NT2/D1 (cell line): ENCODE measurements around the gene ASNSD1.

Experiments used
- DNase-seq: peaks from one replicate; pipeline ENCODE4 v3.0.0-alpha.2; 2011; ENCODE audit warnings: low read depth, low spot score
- H3K27me3 ChIP-seq: 2 replicates; pipeline ENCODE4 v1.6.0; 2011; ENCODE audit warnings: mild to moderate bottlenecking; ENCODE audit not compliant: insufficient read length, insufficient read depth
- H3K36me3 ChIP-seq: 2 replicates; pipeline ENCODE4 v1.6.1; 2011; ENCODE audit warnings: mild to moderate bottlenecking, low read length, mixed read lengths; ENCODE audit not compliant: insufficient read depth, insufficient read length
- H3K4me1 ChIP-seq: 2 replicates; pipeline ENCODE4 v1.5.1; 2011; ENCODE audit not compliant: insufficient read depth, insufficient read length
- H3K4me3 ChIP-seq: 2 replicates; pipeline ENCODE4 v1.5.1; 2011; ENCODE audit warnings: low read depth; ENCODE audit not compliant: insufficient read length
- H3K9ac ChIP-seq: 2 replicates; pipeline ENCODE4 v1.6.0; 2011; ENCODE audit warnings: low read depth; ENCODE audit not compliant: insufficient read length
- H3K9me3 ChIP-seq: 2 replicates; pipeline ENCODE4 v1.5.1; 2011; ENCODE audit warnings: mild to moderate bottlenecking, low read length; ENCODE audit not compliant: insufficient read depth
- SUZ12 ChIP-seq: IDR thresholded peaks from 2 replicates; pipeline ENCODE4 v1.6.1; 2011; ENCODE audit not compliant: insufficient read length, insufficient read depth; ENCODE audit errors: extremely low read depth
- YY1 ChIP-seq: IDR thresholded peaks from 2 replicates; pipeline ENCODE4 v1.6.1; 2011; ENCODE audit not compliant: insufficient read length, insufficient read depth
- ZNF274 ChIP-seq: IDR thresholded peaks from 2 replicates; pipeline ENCODE4 v1.6.1; 2011; ENCODE audit warnings: mild to moderate bottlenecking, low read depth, low read length

ASNSD1 gene

DNA sequence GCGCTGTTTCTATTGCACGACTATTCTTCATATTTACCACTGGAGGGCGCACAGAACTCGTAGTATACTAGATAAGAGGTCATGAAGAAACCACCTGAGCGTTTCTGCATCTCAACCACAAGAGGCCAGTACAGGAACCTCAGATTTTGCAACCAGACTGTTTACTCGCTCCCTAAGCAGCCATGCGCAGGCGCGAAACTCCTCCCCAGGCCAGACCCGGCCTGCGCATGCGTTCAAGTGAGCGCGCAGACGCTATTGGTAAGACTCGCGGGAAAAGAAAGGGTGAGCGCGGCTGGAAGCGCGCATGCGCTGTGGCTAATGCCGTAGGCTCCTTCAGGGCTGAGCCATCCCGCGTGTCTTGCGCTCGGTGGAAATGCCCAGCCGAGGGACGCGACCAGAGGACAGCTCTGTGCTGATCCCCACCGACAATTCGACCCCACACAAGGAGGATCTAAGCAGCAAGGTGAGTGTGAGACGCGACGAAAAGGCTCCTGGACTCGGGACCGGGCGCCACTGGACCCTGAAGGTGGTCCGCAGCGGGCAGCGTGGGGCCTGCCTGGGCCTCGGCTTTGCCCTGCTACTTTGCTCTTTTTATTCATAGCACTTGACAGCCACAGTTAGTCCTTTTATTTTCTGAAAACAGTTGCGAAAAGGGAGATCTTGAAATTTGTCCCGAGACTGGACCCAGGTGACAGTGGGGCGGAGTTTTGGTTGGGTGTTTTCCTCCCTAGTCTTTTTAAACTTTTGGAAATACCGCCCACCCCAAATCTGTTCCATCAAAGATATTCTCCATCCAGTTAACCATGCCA is at the start of gene ASNSD1:
ASNSD1 (plus strand) TSS at position 312 of the 809 bp plus-strand sequence. CDS start 4,674 bp downstream, outside the sequence.
- Histone ChIP-seq H3K4me1 (peaks cover 4% of the 10 kb centered on the region), H3K4me3 (peak within 1 kb of the TSS; percentile 98), H3K27me3 (no peaks in the 10 kb centered on the region), H3K9me3 (no peaks in the 10 kb centered on the region), H3K36me3 (peaks cover 32% of the 10 kb centered on the region), H3K9ac (peak within 1 kb of the TSS; percentile 94)
- TF ChIP-seq YY1 (no peak), SUZ12 (no peak), ZNF274 (no peak)
- DNase-seq = peak; percentile 99

DNA sequence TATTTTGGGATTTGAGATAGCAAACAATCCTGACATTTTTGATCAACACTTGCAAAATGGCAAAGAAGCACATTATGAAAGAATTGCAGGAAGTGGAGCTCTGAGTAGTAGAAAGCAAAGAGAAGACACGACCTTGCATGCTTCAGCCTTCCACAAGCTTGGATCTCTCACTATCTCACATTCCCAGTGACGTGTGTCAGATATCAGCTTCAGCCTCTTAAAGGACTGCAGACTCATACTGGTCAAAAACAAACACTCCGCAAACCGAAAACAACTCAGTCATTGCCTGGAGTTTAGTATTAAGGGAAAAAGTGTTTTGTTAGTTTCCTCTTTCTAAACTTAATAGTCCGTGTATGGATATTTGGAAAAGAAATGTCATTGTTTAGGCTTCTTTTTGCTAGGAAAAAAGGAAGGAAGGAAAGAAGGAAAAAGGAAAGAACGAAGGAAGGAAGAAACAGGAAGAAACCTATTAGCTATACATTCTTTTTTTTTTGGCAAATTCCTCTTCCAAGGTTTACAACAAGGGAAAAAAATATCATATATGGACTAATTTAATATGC is 48.1 kb upstream of the ASNSD1 start:
- DNase-seq = no peak
- Histone ChIP-seq H3K9me3 (no peaks in the 10 kb centered on the region), H3K4me1 (no peaks in the 10 kb centered on the region), H3K36me3 (no peaks in the 10 kb centered on the region), H3K9ac (no peak overlapping the region), H3K4me3 (no peak overlapping the region), H3K27me3 (no peaks in the 10 kb centered on the region)
- no peak for TF ChIP-seq SUZ12
- no peak for TF ChIP-seq YY1
- no peak for TF ChIP-seq ZNF274

DNA sequence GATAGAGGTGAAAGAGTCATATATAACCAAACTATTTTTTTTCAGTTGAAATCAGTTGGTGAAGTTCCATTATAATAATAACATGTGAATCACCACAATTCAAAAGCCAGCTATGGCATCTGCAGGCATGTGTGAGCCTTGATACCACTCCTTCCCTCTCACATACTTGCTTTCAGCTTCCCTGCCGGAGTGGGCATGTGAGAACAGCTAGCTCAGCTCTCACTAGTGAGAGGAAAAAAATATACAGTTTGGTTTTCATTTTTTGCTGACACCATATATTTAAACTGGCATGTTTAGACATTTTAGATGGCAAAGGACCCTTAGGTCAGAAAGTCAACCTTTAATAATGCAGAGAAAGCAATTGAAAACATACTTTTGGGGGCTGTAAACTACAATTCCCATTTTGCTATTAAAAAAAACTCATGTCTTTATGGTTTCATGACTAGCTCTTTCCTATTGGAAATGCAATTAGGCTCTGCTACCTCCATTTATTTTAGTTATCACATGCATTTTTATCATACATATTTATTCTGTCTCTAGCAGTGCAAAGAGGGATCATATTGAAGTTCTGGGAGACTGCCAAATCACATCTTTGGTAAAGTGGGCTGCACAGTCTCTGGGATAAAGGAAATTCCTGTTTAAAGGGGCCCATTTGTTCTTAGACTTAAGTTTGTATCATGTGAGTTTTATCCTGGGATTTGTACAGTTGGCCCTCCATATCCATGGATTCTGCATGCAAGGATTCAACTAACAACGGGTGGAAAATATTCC is 47.4 kb upstream of the ASNSD1 start:
- H3K4me3 ChIP-seq = no peak overlapping the region
- DNase-seq = no peak
- no peaks in the 10 kb centered on the region for H3K4me1 ChIP-seq
- H3K36me3 ChIP-seq = no peaks in the 10 kb centered on the region
- H3K27me3 ChIP-seq = no peaks in the 10 kb centered on the region
- no peak overlapping the region for H3K9ac ChIP-seq
- no peaks in the 10 kb centered on the region for H3K9me3 ChIP-seq
- TF ChIP-seq SUZ12 (no peak), ZNF274 (no peak), YY1 (no peak)

DNA sequence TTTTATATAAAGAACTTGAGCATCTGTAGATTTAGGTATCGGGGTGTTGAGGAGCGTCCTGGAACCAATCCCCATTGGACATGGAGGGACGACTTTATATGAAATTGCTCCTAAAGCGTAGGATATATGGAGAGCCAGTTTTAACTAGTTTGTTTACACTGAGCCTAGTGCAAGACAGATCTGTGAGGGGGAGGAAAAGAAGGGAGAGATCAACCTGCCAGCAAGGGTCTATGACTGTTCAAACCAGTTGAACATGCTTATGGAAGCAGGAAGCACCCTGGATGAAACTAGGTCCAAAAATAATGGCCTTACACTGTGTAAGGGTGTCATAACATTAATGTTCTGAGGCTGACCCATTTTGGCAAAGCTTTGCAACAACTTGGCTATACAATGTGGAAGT is 46.7 kb upstream of the ASNSD1 start:
- Histone ChIP-seq H3K27me3 (no peaks in the 10 kb centered on the region), H3K4me1 (no peaks in the 10 kb centered on the region), H3K9ac (no peak overlapping the region), H3K36me3 (no peaks in the 10 kb centered on the region), H3K4me3 (no peak overlapping the region), H3K9me3 (no peaks in the 10 kb centered on the region)
- DNase-seq = no peak
- TF ChIP-seq SUZ12 = no peak
- no peak for TF ChIP-seq ZNF274
- TF ChIP-seq YY1 = no peak

DNA sequence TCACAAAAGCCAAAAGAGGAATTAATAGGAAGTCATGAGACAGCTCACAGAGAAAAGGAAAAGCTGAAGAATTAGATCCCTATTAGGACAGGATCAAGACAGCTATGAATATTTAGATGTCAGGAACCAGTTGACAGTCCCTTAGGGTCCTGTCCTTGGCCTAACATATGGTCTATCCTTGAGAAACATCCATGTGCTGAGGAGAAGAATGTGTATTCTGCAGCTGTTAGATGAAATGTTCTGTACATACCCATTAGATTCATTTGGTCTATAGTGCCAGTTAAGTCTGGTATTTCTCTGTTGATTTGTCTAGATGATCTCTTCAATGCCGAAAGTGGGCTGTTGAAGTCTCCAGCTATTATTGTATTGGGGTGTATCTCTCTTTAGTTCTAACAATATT is 43.1 kb upstream of the ASNSD1 start:
- Histone ChIP-seq H3K4me3 (no peak overlapping the region), H3K9ac (no peak overlapping the region), H3K4me1 (no peaks in the 10 kb centered on the region), H3K36me3 (no peaks in the 10 kb centered on the region), H3K9me3 (no peaks in the 10 kb centered on the region), H3K27me3 (no peaks in the 10 kb centered on the region)
- DNase-seq = no peak
- TF ChIP-seq SUZ12 (no peak), YY1 (no peak), ZNF274 (no peak)

DNA sequence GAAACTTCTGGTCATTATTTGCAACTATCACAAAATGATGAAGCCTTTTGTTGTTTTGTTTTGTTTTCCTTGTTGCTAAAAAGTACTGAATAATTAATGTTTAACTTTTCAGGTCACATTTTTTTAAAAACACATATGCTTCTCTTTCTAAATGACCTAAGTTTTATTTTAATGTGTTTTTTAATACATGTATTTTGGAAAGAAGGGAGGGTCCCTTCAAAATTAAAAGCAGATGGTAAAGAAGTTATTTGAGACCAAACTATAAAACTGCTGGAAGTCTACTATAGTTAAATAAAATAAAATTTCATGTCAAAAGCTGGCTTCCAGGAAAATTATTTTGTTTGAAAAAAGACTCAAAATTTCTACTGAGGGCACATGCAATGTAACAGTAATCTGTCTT is 39.5 kb upstream of the ASNSD1 start:
- Histone ChIP-seq H3K36me3 (no peaks in the 10 kb centered on the region), H3K4me1 (no peaks in the 10 kb centered on the region), H3K27me3 (no peaks in the 10 kb centered on the region), H3K9ac (no peak overlapping the region), H3K9me3 (no peaks in the 10 kb centered on the region), H3K4me3 (no peak overlapping the region)
- no peak for TF ChIP-seq ZNF274
- DNase-seq = no peak

DNA sequence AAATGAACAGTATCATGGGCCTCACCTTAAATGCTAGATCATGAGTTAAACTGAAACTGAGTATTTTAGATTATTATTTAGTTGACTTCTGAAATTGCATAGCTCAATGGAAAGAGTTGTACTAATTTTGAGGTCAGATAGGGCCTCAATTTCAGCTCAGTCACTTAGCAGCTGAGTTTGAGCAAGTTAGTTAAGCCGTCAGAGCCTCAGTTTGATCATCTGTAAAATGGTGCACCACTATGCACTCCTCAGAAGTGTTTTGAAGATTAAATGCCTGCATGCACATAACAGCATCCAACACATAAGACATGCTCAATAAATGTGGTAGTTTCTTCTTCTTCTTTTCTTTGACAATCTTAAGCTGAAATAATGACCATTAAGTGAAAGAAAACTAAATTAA is 38.2 kb upstream of the ASNSD1 start:
- H3K27me3 ChIP-seq = no peaks in the 10 kb centered on the region
- no peaks in the 10 kb centered on the region for H3K4me1 ChIP-seq
- H3K9me3 ChIP-seq = no peaks in the 10 kb centered on the region
- no peak overlapping the region for H3K4me3 ChIP-seq
- no peaks in the 10 kb centered on the region for H3K36me3 ChIP-seq
- DNase-seq = no peak
- TF ChIP-seq ZNF274 = no peak
- no peak for TF ChIP-seq YY1
- no peak for TF ChIP-seq SUZ12
- H3K9ac ChIP-seq = no peak overlapping the region
